Measurements from ENCODE around the gene SUN1.
"Not testable (repeated sequence)": the region's sequence is repeated elsewhere in the genome, so short reads cannot be mapped to it uniquely, and the experiment has no call there.

SUN1 gene

DNA sequence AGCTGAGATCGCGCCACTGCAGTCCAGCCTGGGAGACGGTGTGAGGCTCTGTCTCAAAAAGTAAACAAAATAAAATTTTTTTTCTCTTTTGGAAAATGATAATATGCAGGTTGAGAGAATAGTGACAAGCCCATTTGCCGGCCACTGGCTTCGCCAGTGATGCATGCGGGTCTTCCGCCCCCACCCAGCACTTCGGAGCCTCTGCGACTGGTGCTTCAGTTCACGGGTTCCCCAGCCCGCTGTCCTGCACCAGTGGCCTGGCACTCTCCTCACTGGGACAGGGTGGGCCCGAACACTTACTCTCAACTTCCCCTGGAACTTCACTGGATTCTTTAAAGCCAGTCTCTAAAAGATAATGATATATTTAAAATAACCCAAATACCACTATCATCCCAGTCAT is 2.7 kb downstream of the SUN1 start:
- no peak for DNase-seq

DNA sequence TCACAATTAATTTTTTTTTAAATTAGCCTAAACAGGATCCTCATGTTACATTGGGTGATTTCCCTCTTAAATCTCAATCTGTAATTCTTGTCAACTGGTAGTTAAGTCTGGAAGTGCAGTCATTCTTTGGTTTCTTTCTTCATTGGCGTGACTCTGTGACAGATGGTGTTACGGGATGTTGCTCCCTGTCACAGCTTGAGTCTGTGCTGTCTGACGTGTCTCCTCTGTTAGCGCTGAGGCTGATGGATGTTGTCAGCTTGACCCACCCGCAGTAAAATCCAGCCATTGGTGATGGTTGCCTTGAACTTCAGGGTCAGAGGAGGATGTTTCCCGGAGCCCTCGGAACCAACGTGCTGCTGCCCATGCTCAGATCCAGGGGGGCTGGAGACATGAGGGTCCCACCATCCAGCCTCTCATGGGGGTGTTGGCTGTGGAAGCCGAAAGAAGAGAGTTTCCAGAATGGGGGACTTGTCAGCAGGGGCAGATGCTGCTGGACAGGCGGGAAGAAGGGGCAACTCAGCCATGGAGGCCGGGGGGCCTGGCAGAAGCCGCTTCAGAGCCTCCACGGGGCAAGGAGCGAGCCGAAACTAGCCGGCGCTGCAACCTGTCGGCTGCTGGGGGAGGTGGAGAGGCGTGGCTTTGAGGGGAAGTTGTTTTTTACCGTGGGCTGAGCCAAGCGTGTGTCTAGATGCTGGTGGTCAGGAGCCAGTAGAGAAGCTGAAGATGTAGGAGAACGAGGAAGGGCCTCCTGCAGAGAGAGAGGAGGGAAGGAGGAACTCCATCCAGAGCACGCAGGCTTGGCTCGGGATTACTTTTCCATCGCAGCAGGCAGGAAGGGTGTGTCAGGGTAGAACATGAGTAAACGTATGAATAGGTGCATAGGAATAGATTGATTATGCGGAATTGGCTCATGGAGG is 3.5 kb downstream of the SUN1 start:
- DNase-seq, result no peak

DNA sequence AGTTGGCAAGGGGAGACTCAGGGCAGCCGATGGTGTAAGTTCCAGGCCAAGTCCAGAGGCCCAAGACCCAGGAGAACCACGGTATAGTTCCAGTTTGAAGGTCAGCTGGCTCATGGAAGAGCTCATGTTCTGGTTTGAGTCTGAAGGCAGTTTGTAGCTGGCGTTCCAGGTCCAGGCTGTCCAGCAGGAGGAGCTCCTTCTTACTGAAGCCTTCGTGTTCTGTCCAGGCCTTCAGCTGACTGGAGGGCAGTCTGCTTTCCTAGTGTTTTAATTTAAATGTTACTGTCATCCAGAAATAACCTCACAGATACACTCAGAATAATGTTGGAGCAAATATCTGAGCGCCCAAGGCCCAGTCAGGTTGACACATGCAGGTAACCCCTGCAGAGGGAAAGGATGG is 4.2 kb downstream of the SUN1 start:
- peak; percentile 39 for DNase-seq

- no peak for DNase-seq
These were observed 4.7 kb downstream of the SUN1 start for GRCh38 chr7:837001-837400.

DNA sequence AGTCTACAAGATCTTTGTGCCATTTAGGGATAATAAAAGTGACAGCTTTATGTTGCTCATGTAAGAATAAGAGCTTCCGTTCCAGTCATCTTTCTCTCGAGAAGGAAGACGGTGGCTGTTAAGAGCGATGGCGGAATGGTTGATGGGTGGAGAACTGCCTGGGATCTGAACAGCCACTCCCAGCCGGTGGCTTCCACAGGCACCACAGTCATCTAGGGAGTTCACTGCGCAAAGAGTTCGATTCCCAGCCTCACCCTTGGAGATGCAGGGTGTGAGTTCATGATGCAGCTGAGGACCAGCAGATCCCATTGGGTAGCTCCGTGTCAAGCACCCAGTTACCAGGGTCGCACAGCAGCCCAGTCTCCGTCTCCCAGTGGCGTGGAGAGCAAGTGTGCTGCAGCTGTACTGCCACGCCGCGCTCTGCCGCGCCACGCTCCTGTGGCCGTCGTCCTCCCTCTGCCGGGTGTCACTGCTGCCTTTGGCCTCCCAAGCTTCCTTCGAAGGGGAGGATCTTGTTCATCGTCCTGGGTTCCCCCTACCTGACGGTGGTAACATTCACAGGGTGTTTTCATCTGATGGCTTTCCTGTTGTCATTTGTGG is 7.8 kb downstream of the SUN1 start:
- no peak for DNase-seq

DNA sequence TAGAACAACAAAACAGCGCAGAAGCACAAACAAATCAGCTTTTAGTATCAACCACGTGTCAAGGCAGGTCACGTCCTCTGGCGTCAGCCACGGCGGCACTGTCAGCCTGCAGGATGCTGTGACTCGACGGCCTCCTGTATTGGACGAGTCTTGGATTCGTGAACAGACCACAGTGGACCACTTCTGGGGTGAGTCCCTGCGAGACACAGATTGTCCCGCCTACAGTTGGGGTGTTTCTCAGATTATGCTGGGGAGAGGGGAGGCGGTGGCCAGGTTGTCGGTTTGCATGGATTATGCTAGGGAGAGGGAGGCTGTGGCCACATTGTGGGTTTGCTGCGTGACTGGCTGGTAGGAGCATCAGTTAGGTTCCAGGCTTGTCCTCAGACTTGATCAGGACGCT is 9.7 kb downstream of the SUN1 start:
- no peak for DNase-seq

DNA sequence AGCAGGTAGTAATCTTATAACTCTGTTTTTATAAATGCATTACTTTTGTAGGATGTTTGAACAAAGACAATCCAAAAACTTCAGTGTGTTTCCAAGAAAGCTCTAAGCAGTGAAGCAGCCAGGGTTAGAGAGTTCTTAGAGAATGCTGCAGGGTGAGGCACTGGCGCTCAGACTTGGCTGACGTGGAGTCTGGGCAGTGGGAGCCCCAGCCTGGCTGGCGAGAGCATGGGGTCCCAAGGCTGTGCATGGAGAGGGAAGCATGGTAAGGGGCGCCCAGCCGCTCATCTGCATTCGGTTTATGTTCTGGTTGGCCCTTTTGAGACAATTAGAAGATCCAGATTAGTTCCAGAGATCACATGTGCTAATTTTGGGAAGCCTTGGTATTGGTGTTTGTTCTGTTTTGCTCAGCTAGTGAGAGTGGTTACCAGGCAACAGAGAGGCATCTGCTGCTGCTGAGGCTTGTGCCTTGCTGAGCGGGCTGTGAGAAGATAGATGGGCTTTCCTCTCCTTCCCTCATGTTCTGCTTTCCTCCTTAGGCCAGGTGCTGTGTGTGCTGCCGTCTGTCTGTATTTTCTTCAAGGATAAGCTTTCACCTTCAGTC is 10.3 kb downstream of the SUN1 start:
- peak; percentile 13 for DNase-seq

DNA sequence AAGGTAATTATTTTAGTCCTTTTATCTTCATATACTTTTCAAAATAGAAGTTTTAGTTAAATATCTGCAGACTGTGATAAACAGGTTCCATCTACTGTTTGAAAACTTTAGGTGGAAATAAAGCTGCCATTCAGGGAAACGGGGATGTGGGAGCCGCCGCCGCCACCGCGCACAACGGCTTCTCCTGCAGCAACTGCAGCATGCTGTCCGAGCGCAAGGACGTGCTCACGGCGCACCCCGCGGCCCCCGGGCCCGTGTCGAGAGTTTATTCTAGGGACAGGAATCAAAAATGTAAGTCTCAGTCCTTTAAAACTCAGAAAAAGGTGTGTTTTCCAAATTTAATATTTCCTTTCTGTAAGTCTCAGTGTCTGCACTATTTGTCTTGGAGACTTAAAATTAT is 11.0 kb downstream of the SUN1 start:
- no peak for DNase-seq

DNA sequence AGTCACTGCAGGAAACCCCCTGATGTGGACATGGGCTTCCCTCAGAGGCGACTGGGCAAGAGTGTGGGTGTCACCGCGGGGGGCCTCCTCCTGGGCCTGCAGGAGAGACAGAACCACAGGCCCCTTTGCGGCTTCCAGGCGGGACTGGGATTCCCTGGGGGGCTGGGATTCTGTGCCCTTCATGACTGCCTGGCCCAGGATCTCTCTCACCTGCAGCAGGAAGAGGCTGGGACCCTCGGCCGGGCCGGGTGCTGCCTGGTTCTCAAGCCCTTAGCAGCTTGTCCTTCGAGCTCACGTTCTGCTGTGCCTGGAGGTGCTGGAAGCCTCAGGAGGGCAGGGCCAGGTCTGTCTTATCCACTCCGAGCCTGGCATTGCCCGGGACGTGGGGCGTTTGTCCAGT is 11.8 kb downstream of the SUN1 start:
- no peak for DNase-seq

DNA sequence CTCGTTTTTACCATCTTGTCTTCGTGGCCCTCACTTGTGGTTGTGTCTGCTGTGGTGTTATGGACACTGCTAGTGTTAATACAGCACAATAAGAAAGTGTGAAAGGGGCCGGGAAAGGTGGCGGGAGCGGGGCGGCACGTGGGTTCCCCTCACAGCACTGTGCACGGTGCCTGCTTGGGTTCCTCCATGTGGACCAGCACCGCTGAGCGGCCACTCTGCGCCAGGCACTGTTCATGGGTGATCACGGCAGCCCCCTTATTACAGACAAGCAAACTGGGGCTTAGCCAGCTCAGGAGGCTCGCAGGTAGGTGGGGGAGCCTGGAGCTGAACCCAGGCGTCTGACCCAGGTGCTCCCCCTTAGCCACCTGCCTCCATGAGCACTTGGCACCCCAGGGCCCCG is 12.2 kb downstream of the SUN1 start:
- no peak for DNase-seq

DNA sequence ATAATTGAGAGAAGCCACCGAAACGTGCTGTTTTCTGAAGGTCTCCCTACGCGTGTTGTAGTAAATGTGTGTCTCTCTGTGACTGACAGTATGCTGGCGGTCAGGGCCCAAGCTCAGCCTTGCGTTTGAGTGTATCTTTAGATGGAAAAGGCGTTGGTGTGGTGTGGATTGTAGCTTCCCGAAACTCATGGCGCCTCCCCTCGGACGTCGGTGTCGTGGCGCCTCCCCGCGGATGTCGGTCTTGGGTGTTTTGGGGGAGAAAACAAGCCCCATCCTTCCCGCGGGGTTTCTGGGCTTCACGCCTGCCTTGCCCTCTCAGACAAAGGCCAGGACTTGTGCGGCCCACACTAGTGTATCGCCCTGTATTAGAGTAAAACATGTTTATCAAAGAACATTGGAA is 12.8 kb downstream of the SUN1 start:
- no peak for DNase-seq

GRCh38 chr7:845731-846130 is 13.5 kb downstream of the SUN1 start:
- no peak for DNase-seq

- DNase-seq, result not testable (repeated sequence)
These were observed 14.8 kb downstream of the SUN1 start for GRCh38 chr7:846958-847650.

- DNase-seq, result not testable (repeated sequence)
These were observed 15.5 kb downstream of the SUN1 start for GRCh38 chr7:847728-848127.

GRCh38 chr7:849145-849544 is 16.9 kb downstream of the SUN1 start:
- no peak for DNase-seq

DNA sequence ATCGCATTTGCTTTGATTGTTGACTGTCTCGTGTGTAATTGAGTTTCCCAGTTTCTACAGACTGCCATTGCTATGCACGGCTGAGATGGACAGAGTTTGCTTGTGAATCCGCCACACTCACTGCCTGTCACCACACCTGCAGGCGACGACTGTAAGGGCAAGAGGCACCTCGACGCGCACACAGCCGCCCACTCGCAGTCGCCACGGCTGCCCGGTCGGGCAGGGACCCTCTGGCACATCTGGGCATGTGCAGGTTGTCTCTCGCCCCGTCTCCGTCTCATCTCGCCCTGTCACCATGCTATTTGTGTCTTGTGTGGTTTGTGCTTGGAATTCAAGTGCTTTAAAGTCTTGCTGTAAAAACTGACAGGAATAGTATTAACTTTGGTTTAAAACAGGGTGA is 17.5 kb downstream of the SUN1 start:
- DNase-seq, result no peak

DNA sequence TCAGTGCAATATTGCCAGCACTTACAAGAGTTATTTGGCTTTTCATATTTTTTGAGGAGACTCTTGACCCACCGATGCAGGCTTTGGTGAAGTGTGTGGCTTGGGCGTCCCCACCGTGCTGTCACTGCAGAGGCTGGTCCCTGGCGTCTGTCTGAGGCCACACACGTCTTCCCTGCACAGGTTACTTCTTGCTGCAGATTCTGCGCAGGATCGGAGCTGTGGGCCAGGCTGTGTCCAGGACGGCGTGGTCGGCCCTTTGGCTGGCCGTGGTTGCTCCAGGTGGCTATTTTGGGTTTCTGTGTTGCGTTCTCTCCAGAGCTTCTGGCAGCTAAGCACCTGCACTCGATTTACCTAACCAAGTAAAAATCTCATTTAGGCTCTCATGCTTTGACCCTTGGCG is 18.9 kb downstream of the SUN1 start:
- no peak for DNase-seq

DNA sequence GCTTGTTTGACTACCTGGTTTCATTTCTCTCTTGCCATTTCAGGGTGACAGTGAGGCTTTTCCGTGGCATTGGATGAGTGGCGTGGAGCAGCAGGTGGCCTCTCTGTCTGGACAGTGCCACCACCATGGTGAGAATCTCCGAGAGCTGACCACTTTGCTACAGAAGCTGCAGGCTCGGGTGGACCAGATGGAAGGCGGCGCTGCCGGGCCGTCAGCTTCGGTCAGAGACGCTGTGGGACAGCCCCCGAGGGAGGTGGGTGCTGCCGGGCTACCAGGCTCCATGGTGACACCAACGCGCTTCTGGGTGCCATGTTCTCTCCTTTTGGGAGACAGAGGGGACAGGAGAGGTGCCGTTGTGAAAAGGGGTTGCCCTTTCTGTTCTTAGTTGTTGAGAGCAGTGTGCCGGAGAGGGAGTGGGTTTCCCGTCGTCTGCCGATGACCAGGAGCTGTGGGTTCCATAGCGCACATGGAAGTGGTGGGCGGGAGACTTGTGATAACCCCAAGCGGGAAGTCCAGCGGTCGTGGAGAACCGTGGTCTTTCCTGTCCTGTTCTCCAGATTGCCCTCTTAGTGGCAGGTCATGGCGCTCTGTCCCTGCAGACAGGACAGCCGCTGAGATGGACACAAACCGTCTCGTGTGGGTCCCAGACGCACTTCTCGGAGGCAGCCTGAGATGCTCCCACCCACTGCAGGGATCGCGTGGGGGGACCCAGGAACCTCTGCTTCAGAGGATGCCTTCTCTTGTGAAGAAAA is 21.3 kb downstream of the SUN1 start:
- no peak for DNase-seq

DNA sequence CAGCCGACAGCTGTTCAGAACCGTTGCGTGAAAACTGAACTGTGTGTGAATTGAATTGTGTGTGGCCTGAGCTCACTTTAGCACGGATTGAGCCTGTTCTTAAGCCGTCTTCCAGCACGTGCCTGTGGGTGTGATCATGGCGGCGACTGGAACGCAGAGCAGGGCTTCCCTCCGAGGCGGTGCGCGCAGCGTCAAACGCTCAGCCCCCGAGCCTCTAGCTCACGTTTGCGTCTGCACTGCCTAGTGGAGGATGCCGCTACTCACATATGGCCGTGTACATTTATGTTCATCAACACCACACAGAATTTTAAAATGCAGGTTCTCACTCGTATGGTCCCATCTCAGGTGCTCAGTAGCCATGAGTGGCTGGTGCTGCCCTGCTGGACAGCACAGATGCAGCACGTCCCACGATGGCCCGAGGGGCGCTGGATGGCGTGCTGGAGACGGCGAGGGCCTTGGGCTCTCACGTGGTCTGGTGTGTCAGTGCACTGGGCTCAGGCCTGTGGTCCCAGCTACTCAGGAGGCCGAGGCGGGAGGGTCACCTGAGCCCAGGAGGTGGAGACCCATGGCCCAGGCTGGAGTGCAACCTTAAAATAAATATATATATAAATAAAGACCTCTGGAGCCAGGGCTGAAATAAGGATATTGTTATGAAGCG is 22.0 kb downstream of the SUN1 start:
- DNase-seq, result no peak

DNA sequence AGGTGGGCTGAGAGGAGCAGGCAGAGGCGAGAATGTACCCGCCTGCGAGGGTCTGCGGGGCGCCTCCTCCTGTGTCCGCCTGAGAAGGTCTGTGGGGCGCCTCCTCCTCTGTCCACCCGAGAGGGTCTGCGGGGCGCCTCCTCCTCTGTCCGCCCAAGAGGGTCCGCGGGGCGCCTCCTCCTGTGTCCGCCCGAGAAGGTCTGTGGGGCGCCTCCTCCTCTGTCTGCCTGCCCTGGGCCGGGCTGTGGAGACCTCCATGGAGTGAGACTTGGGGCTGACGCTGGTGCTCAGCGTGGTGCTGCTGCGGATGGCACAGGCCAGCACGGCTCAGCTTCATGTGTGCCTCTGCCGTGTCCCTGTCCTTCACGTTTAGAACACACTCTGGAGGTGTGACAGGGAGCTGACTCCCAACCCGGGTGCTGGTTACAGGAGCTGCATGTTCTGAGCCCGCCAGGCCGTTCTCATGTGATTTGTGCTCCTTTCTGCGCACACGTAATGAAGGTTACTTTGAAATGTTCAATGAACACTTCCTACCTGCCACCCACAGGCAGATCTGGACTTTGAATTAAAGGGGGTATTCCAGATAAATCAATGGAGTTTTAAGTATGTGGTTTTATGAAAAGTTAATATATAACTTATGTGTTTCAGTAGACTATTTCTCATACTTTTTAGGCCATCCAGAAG is 23.6 kb downstream of the SUN1 start:
- DNase-seq, result no peak

- DNase-seq, result no peak
These were observed 24.3 kb downstream of the SUN1 start for GRCh38 chr7:856444-857095.
